Endothelial cell (in vitro differentiated cells): Measurements from ENCODE around the gene KCNJ4. TPM values are rescaled to one million over a fixed set of nuclear protein-coding genes. Genes with fewer than 3 reads are reported as not detected.

Source experiments
- DNase-seq: peaks from one replicate; pipeline ENCODE4 v3.0.0; 2021; ENCODE audit warnings: low spot score
- H3K27ac Mint-ChIP-seq: one replicate; pipeline ENCODE4 v1.8.0; 2021; ENCODE audit warnings: mixed read lengths, inconsistent platforms; ENCODE audit not compliant: unreplicated experiment
- H3K27me3 Mint-ChIP-seq: one replicate; pipeline ENCODE4 v1.8.0; 2021; ENCODE audit warnings: mild to moderate bottlenecking, moderate library complexity, mixed read lengths, inconsistent platforms; ENCODE audit not compliant: unreplicated experiment
- H3K36me3 Mint-ChIP-seq: one replicate; pipeline ENCODE4 v1.8.0; 2021; ENCODE audit warnings: mild to moderate bottlenecking, low read depth, mixed read lengths, inconsistent platforms; ENCODE audit not compliant: unreplicated experiment
- H3K4me1 Mint-ChIP-seq: one replicate; pipeline ENCODE4 v1.8.0; 2021; ENCODE audit warnings: mild to moderate bottlenecking, mixed read lengths, inconsistent platforms; ENCODE audit not compliant: unreplicated experiment
- H3K4me3 Mint-ChIP-seq: one replicate; pipeline ENCODE4 v1.8.0; 2021; ENCODE audit warnings: mild to moderate bottlenecking, mixed read lengths, inconsistent platforms; ENCODE audit not compliant: unreplicated experiment
- H3K9me3 Mint-ChIP-seq: one replicate; pipeline ENCODE4 v1.8.0; 2021; ENCODE audit warnings: mixed read lengths, inconsistent platforms; ENCODE audit not compliant: unreplicated experiment
- CTCF ChIP-seq: fragments of 200-600 bp; sonication (generic); IDR thresholded peaks from one replicate; pipeline ENCODE4 v1.5.0; 2021; ENCODE audit warnings: antibody characterized with exemption; ENCODE audit not compliant: unreplicated experiment
- total RNA-seq: library from RNA; stranded (reverse); fragmentation: NEBNext Ultra II Directional; extraction: Animal tissue kit (Norgen Biotek cat#: 25700); gene quantifications from one replicate; pipeline ENCODE4 v1.2.1, GENCODE V29; 2021; ENCODE audit not compliant: unreplicated experiment

The KCNJ4 gene
- total RNA-seq, 1 donor from 2014 or later, result 0.21 TPM

GRCh38 chr22:38443628-38444521, 11.1 kb downstream of the KCNJ4 start:
- no peak overlapping the region for H3K4me3 Mint-ChIP-seq
- no peak for DNase-seq
- no peak for TF ChIP-seq CTCF
- H3K9me3 Mint-ChIP-seq, result no peaks in the 10 kb centered on the region
- peaks cover 4% of the 10 kb centered on the region for H3K27me3 Mint-ChIP-seq
- no peaks in the 10 kb centered on the region for H3K4me1 Mint-ChIP-seq
- no peak overlapping the region for H3K27ac Mint-ChIP-seq
- H3K36me3 Mint-ChIP-seq, result peaks cover 4% of the 10 kb centered on the region

GRCh38 chr22:38442967-38443627, 11.9 kb downstream of the KCNJ4 start:
- Mint-ChIP-seq H3K9me3 (no peaks in the 10 kb centered on the region), H3K27me3 (peaks cover 4% of the 10 kb centered on the region), H3K4me3 (no peak overlapping the region), H3K4me1 (no peaks in the 10 kb centered on the region), H3K27ac (no peak overlapping the region), H3K36me3 (peaks cover 4% of the 10 kb centered on the region)
- no peak for DNase-seq
- no peak for TF ChIP-seq CTCF

GRCh38 chr22:38441620-38442287, 13.2 kb downstream of the KCNJ4 start:
- Mint-ChIP-seq H3K27me3 (peaks cover 5% of the 10 kb centered on the region), H3K36me3 (peaks cover 4% of the 10 kb centered on the region), H3K9me3 (no peaks in the 10 kb centered on the region), H3K4me1 (no peaks in the 10 kb centered on the region), H3K4me3 (no peak overlapping the region), H3K27ac (no peak overlapping the region)
- DNase-seq, result no peak
- no peak for TF ChIP-seq CTCF

- no peak for TF ChIP-seq CTCF
- Mint-ChIP-seq H3K27me3 (peaks cover 9% of the 10 kb centered on the region), H3K9me3 (no peaks in the 10 kb centered on the region), H3K27ac (no peak overlapping the region), H3K4me1 (no peaks in the 10 kb centered on the region), H3K4me3 (peak overlapping the region; percentile 8), H3K36me3 (peaks cover 4% of the 10 kb centered on the region)
- no peak for DNase-seq
Measured at GRCh38 chr22:38440747-38441350, 14.2 kb downstream of the KCNJ4 start.
